ENCODE measurements around the gene USP17L27.
A peak's percentile ranks its signal among the peaks of the same experiment; 100 is the strongest.
"Not testable (repeated sequence)": the region's sequence is repeated elsewhere in the genome, so short reads cannot be mapped to it uniquely, and the experiment has no call there.

The USP17L27 gene

GRCh38 chr4:9381012-9381534 lies 37.1 kb downstream of the USP17L27 start:
- H3K27me3 ChIP-seq; H3K36me3 ChIP-seq; H3K4me1 ChIP-seq; intact Hi-C loops (cut with DNase I; ENCODE audit: low total_unique reads); H3K27ac ChIP-seq; H3K9me3 ChIP-seq: not testable (repeated sequence)
- H3K4me3 ChIP-seq = peak overlapping the region; percentile 40 to 47
- TF ChIP-seq CTCF (IDR thresholded peaks at IDR 0.05) = peak; percentile 16 to 42
- DNase-seq = peak in 1 of 2 donors; percentile 65

- Histone ChIP-seq H3K9me3 (no peaks in the 10 kb centered on the region), H3K27me3 (no peaks in the 10 kb centered on the region), H3K27ac (no peak overlapping the region), H3K36me3 (no peaks in the 10 kb centered on the region), H3K4me1 (no peaks in the 10 kb centered on the region), H3K4me3 (no peak overlapping the region)
- DNase-seq = no peak
- TF ChIP-seq CTCF (IDR thresholded peaks at IDR 0.05) = no peak
- intact Hi-C loops (cut with DNase I; ENCODE audit: low total_unique reads) = no loop called here
Measured at GRCh38 chr4:9384126-9384525, 40.2 kb downstream of the USP17L27 start.

- H3K27me3 ChIP-seq; H3K4me3 ChIP-seq; H3K4me1 ChIP-seq; H3K36me3 ChIP-seq; H3K9me3 ChIP-seq; DNase-seq; H3K27ac ChIP-seq; intact Hi-C loops (cut with DNase I; ENCODE audit: low total_unique reads): not testable (repeated sequence)
Measured at GRCh38 chr4:9389001-9389400, 45.1 kb downstream of the USP17L27 start.

All from tibial artery (tissue), 4 donors.